Activated naive CD8-positive, alpha-beta T cell treated with anti-CD3 and anti-CD28 coated beads for 36 hours (primary cell): Measurements from ENCODE around the gene SLC9A9. TPM values are rescaled to one million over a fixed set of nuclear protein-coding genes. Genes with fewer than 3 reads are reported as not detected.
A peak's percentile ranks its signal among the peaks of the same experiment; 100 is the strongest.

ENCODE experiments used
- DNase-seq: peaks from one replicate; pipeline ENCODE4 v3.0.0; 2021
- H3K27ac Mint-ChIP-seq: one replicate; pipeline ENCODE4 v1.8.0; 2022; ENCODE audit warnings: mild to moderate bottlenecking, moderate library complexity, mixed read lengths
- H3K27me3 Mint-ChIP-seq: one replicate; pipeline ENCODE4 v1.8.0; 2022; ENCODE audit warnings: mild to moderate bottlenecking, mixed read lengths
- H3K36me3 Mint-ChIP-seq: one replicate; pipeline ENCODE4 v1.8.0; 2021; ENCODE audit warnings: mild to moderate bottlenecking, mixed read lengths
- H3K4me1 Mint-ChIP-seq: one replicate; pipeline ENCODE4 v1.8.0; 2021; ENCODE audit warnings: mixed read lengths
- H3K4me3 Mint-ChIP-seq: one replicate; pipeline ENCODE4 v1.8.0; 2022; ENCODE audit warnings: mild to moderate bottlenecking, moderate library complexity, mixed read lengths
- H3K9me3 Mint-ChIP-seq: one replicate; pipeline ENCODE4 v1.8.0; 2022; ENCODE audit warnings: mixed read lengths
- total RNA-seq, 2 experiments: library from RNA; stranded (reverse); gene quantifications; one replicate each; pipeline ENCODE4 v1.2.3, GENCODE V29; 2021

SLC9A9 gene
- total RNA-seq, 2 experiments from 2014 or later, result 2.1 to 2.3 TPM

- Mint-ChIP-seq H3K27ac (no peak overlapping the region), H3K27me3 (no peaks in the 10 kb centered on the region), H3K9me3 (no peaks in the 10 kb centered on the region), H3K36me3 (no peaks in the 10 kb centered on the region), H3K4me1 (peaks cover 9% of the 10 kb centered on the region), H3K4me3 (no peak overlapping the region)
- no peak for DNase-seq
These were observed 257.6 kb downstream of the SLC9A9 start for GRCh38 chr3:143590660-143591059.

GRCh38 chr3:143586576-143586975, 261.7 kb downstream of the SLC9A9 start:
- Mint-ChIP-seq H3K27me3 (no peaks in the 10 kb centered on the region), H3K36me3 (no peaks in the 10 kb centered on the region), H3K4me3 (no peak overlapping the region), H3K27ac (peak overlapping the region; percentile 23), H3K4me1 (peaks cover 12% of the 10 kb centered on the region), H3K9me3 (no peaks in the 10 kb centered on the region)
- DNase-seq, result no peak

GRCh38 chr3:143585720-143586456, 262.4 kb downstream of the SLC9A9 start:
- Mint-ChIP-seq H3K27ac (no peak overlapping the region), H3K36me3 (no peaks in the 10 kb centered on the region), H3K4me3 (no peak overlapping the region)

GRCh38 chr3:143584474-143584873, 263.8 kb downstream of the SLC9A9 start:
- Mint-ChIP-seq H3K27me3 (no peaks in the 10 kb centered on the region), H3K4me3 (no peak overlapping the region), H3K9me3 (no peaks in the 10 kb centered on the region), H3K36me3 (no peaks in the 10 kb centered on the region), H3K27ac (no peak overlapping the region), H3K4me1 (peaks cover 12% of the 10 kb centered on the region)
- DNase-seq, result no peak

More at GRCh38 chr3:143585720-143586456, 262.4 kb downstream of the SLC9A9 start:
- DNase-seq, result no peak
- no peaks in the 10 kb centered on the region for H3K9me3 Mint-ChIP-seq
- H3K4me1 Mint-ChIP-seq, result peaks cover 12% of the 10 kb centered on the region
- H3K27me3 Mint-ChIP-seq, result no peaks in the 10 kb centered on the region

- DNase-seq, result no peak
- H3K27ac Mint-ChIP-seq, result no peak overlapping the region
- H3K27me3 Mint-ChIP-seq, result no peaks in the 10 kb centered on the region
- H3K4me3 Mint-ChIP-seq, result no peak overlapping the region
- peaks cover 3% of the 10 kb centered on the region for H3K36me3 Mint-ChIP-seq
- peaks cover 12% of the 10 kb centered on the region for H3K4me1 Mint-ChIP-seq
- H3K9me3 Mint-ChIP-seq, result no peaks in the 10 kb centered on the region
These were observed 266.1 kb downstream of the SLC9A9 start for GRCh38 chr3:143581972-143582722.

GRCh38 chr3:143578810-143579435, 269.3 kb downstream of the SLC9A9 start:
- DNase-seq, result no peak
- H3K27me3 Mint-ChIP-seq, result no peaks in the 10 kb centered on the region
- H3K27ac Mint-ChIP-seq, result no peak overlapping the region
- H3K9me3 Mint-ChIP-seq, result no peaks in the 10 kb centered on the region
- no peaks in the 10 kb centered on the region for H3K4me1 Mint-ChIP-seq
- no peak overlapping the region for H3K4me3 Mint-ChIP-seq
- H3K36me3 Mint-ChIP-seq, result peaks cover 3% of the 10 kb centered on the region

GRCh38 chr3:143576568-143577270, 271.5 kb downstream of the SLC9A9 start:
- Mint-ChIP-seq H3K36me3 (peaks cover 3% of the 10 kb centered on the region), H3K27ac (no peak overlapping the region), H3K27me3 (no peaks in the 10 kb centered on the region), H3K4me1 (no peaks in the 10 kb centered on the region), H3K9me3 (no peaks in the 10 kb centered on the region), H3K4me3 (no peak overlapping the region)
- no peak for DNase-seq

GRCh38 chr3:143574933-143575332, 273.3 kb downstream of the SLC9A9 start:
- no peak overlapping the region for H3K27ac Mint-ChIP-seq
- DNase-seq, result no peak
- H3K4me3 Mint-ChIP-seq, result no peak overlapping the region
- H3K27me3 Mint-ChIP-seq, result no peaks in the 10 kb centered on the region
- H3K4me1 Mint-ChIP-seq, result no peaks in the 10 kb centered on the region
- peaks cover 3% of the 10 kb centered on the region for H3K36me3 Mint-ChIP-seq
- H3K9me3 Mint-ChIP-seq, result no peaks in the 10 kb centered on the region

GRCh38 chr3:143573610-143574303, 274.5 kb downstream of the SLC9A9 start:
- H3K9me3 Mint-ChIP-seq, result no peaks in the 10 kb centered on the region
- no peak overlapping the region for H3K4me3 Mint-ChIP-seq
- no peaks in the 10 kb centered on the region for H3K4me1 Mint-ChIP-seq
- peaks cover 3% of the 10 kb centered on the region for H3K36me3 Mint-ChIP-seq
- H3K27ac Mint-ChIP-seq, result no peak overlapping the region
- no peaks in the 10 kb centered on the region for H3K27me3 Mint-ChIP-seq
- DNase-seq, result no peak

GRCh38 chr3:143571548-143571947, 276.7 kb downstream of the SLC9A9 start:
- H3K4me1 Mint-ChIP-seq, result peaks cover 2% of the 10 kb centered on the region
- H3K27ac Mint-ChIP-seq, result no peak overlapping the region
- H3K4me3 Mint-ChIP-seq, result no peak overlapping the region
- no peaks in the 10 kb centered on the region for H3K9me3 Mint-ChIP-seq
- no peak for DNase-seq
- no peaks in the 10 kb centered on the region for H3K36me3 Mint-ChIP-seq
- no peaks in the 10 kb centered on the region for H3K27me3 Mint-ChIP-seq

- no peak for DNase-seq
- Mint-ChIP-seq H3K4me3 (no peak overlapping the region), H3K27me3 (no peaks in the 10 kb centered on the region), H3K9me3 (no peaks in the 10 kb centered on the region), H3K36me3 (no peaks in the 10 kb centered on the region), H3K27ac (no peak overlapping the region), H3K4me1 (peaks cover 2% of the 10 kb centered on the region)
These were observed 280.4 kb downstream of the SLC9A9 start for GRCh38 chr3:143567823-143568222.

GRCh38 chr3:143565951-143566350, 282.3 kb downstream of the SLC9A9 start:
- Mint-ChIP-seq H3K27me3 (no peaks in the 10 kb centered on the region), H3K4me3 (no peak overlapping the region), H3K36me3 (no peaks in the 10 kb centered on the region), H3K27ac (no peak overlapping the region), H3K4me1 (peaks cover 2% of the 10 kb centered on the region), H3K9me3 (no peaks in the 10 kb centered on the region)
- DNase-seq, result no peak

GRCh38 chr3:143563786-143564185, 284.5 kb downstream of the SLC9A9 start:
- H3K36me3 Mint-ChIP-seq, result no peaks in the 10 kb centered on the region
- H3K27me3 Mint-ChIP-seq, result no peaks in the 10 kb centered on the region
- no peak for DNase-seq
- H3K27ac Mint-ChIP-seq, result no peak overlapping the region
- H3K4me3 Mint-ChIP-seq, result no peak overlapping the region
- peaks cover 2% of the 10 kb centered on the region for H3K4me1 Mint-ChIP-seq
- peaks cover 2% of the 10 kb centered on the region for H3K9me3 Mint-ChIP-seq

- Mint-ChIP-seq H3K27me3 (no peaks in the 10 kb centered on the region), H3K9me3 (peaks cover 10% of the 10 kb centered on the region), H3K4me1 (peaks cover 2% of the 10 kb centered on the region), H3K4me3 (no peak overlapping the region), H3K27ac (no peak overlapping the region), H3K36me3 (peaks cover 4% of the 10 kb centered on the region)
- DNase-seq, result no peak
These were observed 285.5 kb downstream of the SLC9A9 start for GRCh38 chr3:143562789-143563188.
